HG03457 (cell line): Measurements from ENCODE around the gene NID1.
A peak's percentile ranks its signal among the peaks of the same experiment; 100 is the strongest.

Experiments used
- ATAC-seq: cut with Tn5 transposase; IDR thresholded peaks from one replicate; pipeline ENCODE4 v1.9.1; 2021; ENCODE audit warnings: moderate number of reproducible peaks; ENCODE audit not compliant: unreplicated experiment

Gene NID1

GRCh38 chr1:236066828-236067386 is 2.0 kb upstream of the NID1 start:
- peak; percentile 84 for ATAC-seq

GRCh38 chr1:236066054-236066453 is 1.2 kb upstream of the NID1 start:
- no peak for ATAC-seq

DNA sequence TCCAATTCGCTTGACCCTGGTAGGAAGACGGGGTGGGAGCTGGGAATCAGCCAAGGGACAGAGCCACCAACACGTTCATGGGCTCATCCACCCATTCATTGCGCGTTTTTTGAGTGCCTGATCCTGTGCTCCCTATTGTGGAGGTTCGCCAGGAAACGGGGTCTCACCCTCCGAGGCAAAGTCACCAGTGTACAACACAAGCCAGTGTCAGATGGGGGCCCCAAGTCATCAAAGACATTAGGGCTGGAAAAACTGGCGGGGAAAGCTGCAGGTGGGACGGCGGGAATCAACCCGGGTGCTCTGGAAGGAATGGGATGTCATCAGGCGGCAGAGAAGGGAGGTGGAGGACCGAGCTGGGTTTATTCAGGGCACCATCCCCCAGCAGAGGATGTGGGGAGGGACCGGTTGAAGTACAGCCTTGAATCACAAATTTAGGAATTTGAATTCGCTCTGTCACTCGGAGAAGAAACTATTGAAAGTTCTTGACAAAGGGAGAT is 667 bp upstream of the NID1 start:
- ATAC-seq, result no peak

GRCh38 chr1:236063919-236064673 is 794 bp downstream of the NID1 start:
- no peak for ATAC-seq

GRCh38 chr1:236063551-236063918 is 1.4 kb downstream of the NID1 start:
- no peak for ATAC-seq

DNA sequence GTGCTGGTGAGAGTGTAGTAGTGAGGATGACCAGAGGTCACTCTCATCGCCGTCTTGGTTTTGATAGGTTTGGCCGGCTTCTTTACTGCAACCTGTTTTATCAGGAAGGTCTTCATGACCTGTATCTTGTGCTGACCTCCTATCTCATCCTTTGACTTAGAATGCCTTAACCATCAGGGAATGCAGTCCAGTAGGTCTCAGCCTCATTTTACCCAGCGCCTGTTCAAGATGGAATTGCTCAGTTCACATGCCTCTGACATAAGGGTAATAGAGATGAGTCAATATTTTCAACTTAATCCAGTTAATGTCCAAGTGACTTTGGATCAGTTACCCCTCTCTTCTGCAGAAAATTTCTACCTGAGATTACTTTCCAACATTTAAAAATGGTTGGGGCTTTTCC is 4.6 kb downstream of the NID1 start:
- no peak for ATAC-seq

DNA sequence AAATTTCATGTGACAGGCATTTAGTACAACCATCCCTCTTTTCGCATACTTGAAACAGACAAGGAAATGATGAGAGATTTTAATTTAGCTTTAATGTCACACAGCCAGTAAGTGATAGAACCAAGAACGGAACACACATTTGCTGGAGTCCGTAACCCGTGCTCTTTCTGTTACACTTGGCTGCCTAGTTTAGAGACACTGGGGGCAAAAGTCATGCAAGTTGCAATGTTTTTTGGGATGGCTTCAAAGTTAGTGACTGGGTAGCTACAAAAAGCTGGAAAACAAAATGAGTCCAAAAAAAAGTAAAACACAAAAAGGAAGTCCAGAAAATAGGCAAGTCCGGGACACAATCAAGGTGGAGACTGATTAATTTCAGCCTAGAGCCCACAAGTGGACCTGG is 5.9 kb downstream of the NID1 start:
- no peak for ATAC-seq

- ATAC-seq, result peak; percentile 87
These were observed 6.6 kb downstream of the NID1 start for GRCh38 chr1:236058141-236058934.

DNA sequence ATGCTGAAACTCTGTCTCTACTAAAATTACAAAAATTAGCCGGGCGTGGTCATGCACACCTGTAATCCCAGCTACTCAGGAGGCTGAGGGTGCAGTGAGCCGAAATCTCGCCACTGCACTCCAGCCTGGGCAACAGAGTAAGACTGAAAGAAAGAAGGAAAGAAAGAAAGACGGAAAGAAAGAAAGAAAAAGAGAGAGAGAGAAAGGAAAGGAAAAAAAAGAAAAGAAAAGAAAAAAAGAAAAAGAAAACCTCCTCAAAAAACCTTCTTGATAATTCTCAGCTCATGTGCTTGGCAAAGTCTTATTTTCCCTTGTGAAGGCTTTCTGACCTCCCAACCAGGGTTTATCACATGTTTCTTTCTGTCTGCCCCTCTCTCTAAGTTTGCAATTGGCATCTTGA is 7.3 kb downstream of the NID1 start:
- ATAC-seq, result no peak

DNA sequence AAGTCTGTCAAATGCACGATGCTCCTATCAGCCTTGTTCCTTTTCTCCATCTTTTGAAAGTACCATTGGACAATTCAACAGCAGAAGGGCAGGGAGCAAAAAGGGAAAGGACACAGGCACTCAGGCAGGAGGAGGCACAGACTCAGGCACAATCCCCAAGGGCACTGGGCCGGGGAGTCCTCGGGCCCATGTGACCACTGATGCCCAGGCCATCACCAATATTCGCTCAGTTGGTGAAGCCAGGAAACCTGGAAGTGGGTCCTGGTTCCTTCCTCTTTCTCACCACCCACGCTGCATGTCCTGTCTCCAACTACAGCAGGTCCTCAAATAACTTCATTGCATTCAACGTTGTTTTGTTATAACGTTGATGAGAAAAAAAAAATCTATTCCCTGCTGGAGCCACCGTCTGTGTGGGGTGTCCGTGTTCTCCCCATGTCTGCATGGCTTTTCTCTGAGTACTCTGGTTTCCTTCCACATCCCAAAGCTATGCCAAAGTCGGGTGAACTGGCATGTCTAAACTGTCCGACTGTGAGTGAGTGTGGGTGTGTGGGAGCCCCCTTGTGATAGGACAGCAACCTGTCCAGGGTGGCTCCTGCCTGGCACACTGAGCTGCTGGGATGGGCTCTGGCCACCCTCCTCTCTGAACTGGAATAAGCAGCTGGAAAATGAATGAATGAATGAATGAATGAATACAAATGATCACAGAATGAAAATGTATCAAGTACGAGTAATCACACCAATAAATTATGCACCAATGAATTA is 12.5 kb downstream of the NID1 start:
- ATAC-seq, result no peak

GRCh38 chr1:236051242-236051791 is 13.6 kb downstream of the NID1 start:
- no peak for ATAC-seq

GRCh38 chr1:236045771-236046170 is 19.1 kb downstream of the NID1 start:
- no peak for ATAC-seq

- ATAC-seq, result no peak
These were observed 20.5 kb downstream of the NID1 start for GRCh38 chr1:236044341-236044740.

DNA sequence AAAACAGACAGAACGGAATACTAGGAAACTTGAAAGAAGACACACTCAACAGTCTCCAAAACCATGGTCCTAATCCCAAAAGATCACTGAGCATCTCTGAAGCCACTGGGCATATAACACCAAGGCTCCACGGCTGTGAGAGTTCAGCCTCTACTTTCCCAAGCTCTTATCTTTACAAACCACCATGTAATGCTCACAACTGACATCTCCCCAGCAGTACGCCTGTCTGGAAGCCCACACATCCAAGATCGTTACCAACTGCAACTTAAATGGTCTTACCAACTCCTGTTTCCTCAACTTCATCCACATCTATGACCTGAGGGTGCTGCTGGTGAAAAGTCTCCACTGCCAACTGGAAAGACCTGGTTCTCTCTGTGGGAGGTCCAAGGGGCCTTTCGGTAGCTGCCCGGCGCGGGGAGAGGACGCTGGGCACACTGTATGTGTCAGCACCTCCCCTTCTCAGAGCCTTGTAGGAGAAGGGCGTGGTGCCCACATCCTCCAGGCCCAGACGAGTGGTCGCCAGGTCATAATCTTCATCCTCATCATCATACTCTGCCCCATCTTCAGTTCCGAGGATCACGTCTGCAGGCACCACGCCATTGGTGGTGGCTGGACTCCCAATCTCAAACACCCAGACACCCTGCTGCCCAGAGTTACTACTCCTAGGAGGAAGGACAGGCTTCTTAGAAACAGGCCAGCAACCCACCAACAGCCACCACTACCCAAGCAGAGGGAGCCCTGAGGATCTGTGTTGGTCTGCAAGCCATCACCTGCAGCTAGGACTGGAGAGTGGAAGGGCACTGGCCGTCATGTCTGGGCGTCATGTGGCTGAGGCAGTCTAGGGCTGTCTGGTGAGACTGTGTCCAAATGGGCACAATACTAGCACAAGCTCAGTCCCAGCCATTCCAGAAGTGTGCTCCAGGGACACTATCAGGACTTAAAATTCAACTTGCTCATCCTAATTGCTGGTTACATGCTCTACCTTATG is 23.0 kb downstream of the NID1 start:
- no peak for ATAC-seq

DNA sequence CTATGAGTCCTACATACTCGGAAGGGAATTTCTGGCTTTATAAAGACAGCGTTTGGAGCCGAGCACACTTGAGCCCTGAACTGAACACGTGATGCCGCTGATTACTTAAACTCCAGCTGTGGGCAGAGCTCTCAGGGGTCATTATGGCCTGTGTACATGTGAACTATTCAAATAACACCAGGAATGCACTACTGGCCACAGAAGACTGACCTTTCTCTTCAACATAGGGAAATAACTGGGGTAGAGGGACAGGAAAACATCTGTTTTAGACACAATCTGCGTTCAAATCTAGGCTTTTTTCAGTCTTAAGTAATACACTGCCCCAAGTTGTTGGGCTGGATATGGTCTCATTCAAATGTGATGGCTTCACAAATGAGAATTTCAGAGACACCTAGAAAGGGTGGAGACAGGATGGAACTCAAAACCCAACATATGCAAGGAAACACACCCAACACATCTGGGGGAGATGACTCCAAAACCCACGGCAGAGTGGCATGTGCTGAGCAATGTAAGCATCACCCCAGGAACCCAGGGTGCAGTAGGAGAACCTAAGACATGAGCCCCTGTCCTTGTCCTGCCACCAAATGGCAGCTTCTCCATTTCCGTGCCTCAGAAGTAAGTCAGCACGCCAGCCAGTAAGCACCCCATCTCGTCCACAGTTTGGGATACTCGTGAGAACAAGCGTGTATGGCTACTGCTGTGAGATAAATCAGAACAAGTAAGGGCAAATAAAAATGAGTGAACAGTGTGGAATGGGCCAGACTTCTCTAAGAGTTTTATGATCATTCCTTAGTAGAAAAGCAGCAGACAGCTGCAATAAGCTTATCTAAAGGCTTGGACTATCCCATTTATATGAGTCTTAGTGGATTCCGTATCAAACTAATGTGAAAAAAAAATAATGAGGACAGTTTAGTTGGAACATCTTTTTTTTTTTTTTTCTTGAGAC is 24.9 kb downstream of the NID1 start:
- no peak for ATAC-seq

- ATAC-seq, result no peak
These were observed 26.9 kb downstream of the NID1 start for GRCh38 chr1:236038034-236038433.

DNA sequence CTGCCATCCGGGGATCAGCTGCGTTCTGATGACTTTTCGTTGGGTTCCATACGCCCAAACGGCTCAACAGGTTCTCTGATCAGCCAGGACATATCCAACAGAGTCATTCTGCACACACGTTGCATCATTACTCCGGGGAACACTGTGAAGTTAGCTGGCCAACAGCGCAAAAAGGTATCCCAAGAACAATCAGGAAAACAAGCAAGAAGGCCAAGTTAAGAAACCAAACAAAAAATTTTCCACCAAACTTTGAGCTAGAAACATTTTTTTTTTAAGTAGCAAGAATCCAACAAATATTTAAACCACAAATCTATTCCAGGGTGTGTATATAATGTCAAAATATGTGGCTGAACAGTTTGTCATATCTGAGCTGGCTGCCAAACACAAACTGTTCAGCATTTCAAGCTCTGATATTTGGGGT is 29.2 kb downstream of the NID1 start:
- no peak for ATAC-seq

- no peak for ATAC-seq
These were observed 31.6 kb downstream of the NID1 start for GRCh38 chr1:236033336-236033735.

GRCh38 chr1:236030534-236030933 is 34.4 kb downstream of the NID1 start:
- ATAC-seq, result no peak
